Activated naive CD8-positive, alpha-beta T cell treated with anti-CD3 and anti-CD28 coated beads, Interleukin-2, amount 10 ng/mL, durations not matched to agents 7 days and 5 days (primary cell): ENCODE results near the gene COTL1. TPM values are rescaled to one million over a fixed set of nuclear protein-coding genes. Genes with fewer than 3 reads are reported as not detected.
A peak's percentile ranks its signal among the peaks of the same experiment; 100 is the strongest.

Experiments
- ATAC-seq: fragments of 150-1000 bp; cut with Tn5 transposase; one replicate; pipeline ENCODE4 v1.10.0; 2021; ENCODE audit warnings: low read depth, moderate library complexity
- POLR2A ChIA-PET: fragments of 350-600 bp; sonication (Branson Sonifier 250); formaldehyde crosslinking; loops from one replicate; lab custom pipeline; 2021; ENCODE audit warnings: antibody characterized with exemption; lab: Charles Lee
- DNase-seq: peaks from one replicate; pipeline ENCODE4 v3.0.0; 2021
- H3K27ac Mint-ChIP-seq: one replicate; pipeline ENCODE4 v1.8.0; 2022; ENCODE audit warnings: mild to moderate bottlenecking, mixed read lengths
- H3K27me3 Mint-ChIP-seq: one replicate; pipeline ENCODE4 v1.8.0; 2022; ENCODE audit warnings: mild to moderate bottlenecking, moderate library complexity, mixed read lengths
- H3K36me3 Mint-ChIP-seq: one replicate; pipeline ENCODE4 v1.8.0; 2021; ENCODE audit warnings: mild to moderate bottlenecking, mixed read lengths
- H3K4me1 Mint-ChIP-seq: one replicate; pipeline ENCODE4 v1.8.0; 2021; ENCODE audit warnings: mixed read lengths
- H3K4me3 Mint-ChIP-seq: one replicate; pipeline ENCODE4 v1.8.0; 2022; ENCODE audit warnings: mild to moderate bottlenecking, moderate library complexity, mixed read lengths
- H3K9me3 Mint-ChIP-seq: one replicate; pipeline ENCODE4 v1.8.0; 2021; ENCODE audit warnings: mixed read lengths
- total RNA-seq, 2 experiments: library from RNA; stranded (reverse); gene quantifications; one replicate each; pipeline ENCODE4 v1.2.3, GENCODE V29; 2021

The COTL1 gene
- total RNA-seq, 2 experiments from 2014 or later: 657 to 664 TPM

GRCh38 chr16:84582958-84583516 lies 34.8 kb downstream of the COTL1 start:
- DNase-seq (no peak), ATAC-seq (no peak)
- POLR2A ChIA-PET: no interaction called here
- Mint-ChIP-seq H3K4me1 (peaks cover 39% of the 10 kb centered on the region), H3K27me3 (no peaks in the 10 kb centered on the region), H3K27ac (peak overlapping the region; percentile 45), H3K36me3 (peaks cover 45% of the 10 kb centered on the region), H3K9me3 (no peaks in the 10 kb centered on the region), H3K4me3 (no peak overlapping the region)

GRCh38 chr16:84581158-84581557 lies 36.7 kb downstream of the COTL1 start:
- H3K4me3 Mint-ChIP-seq: no peak overlapping the region
- DNase-seq (no peak), ATAC-seq (no peak)
- POLR2A ChIA-PET: no interaction called here
- H3K36me3 Mint-ChIP-seq: peaks cover 39% of the 10 kb centered on the region
- H3K27me3 Mint-ChIP-seq: no peaks in the 10 kb centered on the region
- no peaks in the 10 kb centered on the region for H3K9me3 Mint-ChIP-seq
- H3K4me1 Mint-ChIP-seq: peaks cover 54% of the 10 kb centered on the region
- H3K27ac Mint-ChIP-seq: peak overlapping the region; percentile 67

GRCh38 chr16:84579936-84580335 lies 37.9 kb downstream of the COTL1 start:
- Mint-ChIP-seq H3K36me3 (peaks cover 38% of the 10 kb centered on the region), H3K27me3 (no peaks in the 10 kb centered on the region), H3K4me1 (peaks cover 52% of the 10 kb centered on the region), H3K27ac (peak overlapping the region; percentile 57), H3K9me3 (no peaks in the 10 kb centered on the region), H3K4me3 (peak overlapping the region; percentile 29)
- POLR2A ChIA-PET: interaction anchor here (1.0 to 1.3 kb wide), 2 partner anchors 17 to 26 kb away, joined by 3 read pairs; no protein-coding TSS in a partner anchor
- ATAC-seq (no peak), DNase-seq (no peak)

- Mint-ChIP-seq H3K4me1 (peaks cover 51% of the 10 kb centered on the region), H3K27ac (peak overlapping the region; percentile 25), H3K36me3 (peaks cover 40% of the 10 kb centered on the region), H3K9me3 (no peaks in the 10 kb centered on the region), H3K27me3 (no peaks in the 10 kb centered on the region), H3K4me3 (no peak overlapping the region)
- ATAC-seq: no peak
- POLR2A ChIA-PET: no interaction called here
- DNase-seq: no peak
Measured at GRCh38 chr16:84578538-84579126, 39.2 kb downstream of the COTL1 start.

- no peak for ATAC-seq
- H3K9me3 Mint-ChIP-seq: no peaks in the 10 kb centered on the region
- peak overlapping the region; percentile 64 for H3K27ac Mint-ChIP-seq
- no peaks in the 10 kb centered on the region for H3K27me3 Mint-ChIP-seq
- POLR2A ChIA-PET: no interaction called here
- peaks cover 47% of the 10 kb centered on the region for H3K36me3 Mint-ChIP-seq
- peaks cover 56% of the 10 kb centered on the region for H3K4me1 Mint-ChIP-seq
- no peak overlapping the region for H3K4me3 Mint-ChIP-seq
- DNase-seq: no peak
Measured at GRCh38 chr16:84577034-84577803, 40.7 kb downstream of the COTL1 start.

GRCh38 chr16:84575914-84576313 lies 42.0 kb downstream of the COTL1 start:
- Mint-ChIP-seq H3K36me3 (peaks cover 54% of the 10 kb centered on the region), H3K4me1 (peaks cover 61% of the 10 kb centered on the region), H3K27me3 (no peaks in the 10 kb centered on the region), H3K9me3 (peaks cover 2% of the 10 kb centered on the region), H3K4me3 (no peak overlapping the region), H3K27ac (peak overlapping the region; percentile 68)
- POLR2A ChIA-PET: interaction anchor here (0.6 kb wide), 1 partner anchor 145 kb away, joined by 5 read pairs; no protein-coding TSS in a partner anchor
- DNase-seq (no peak), ATAC-seq (no peak)

- Mint-ChIP-seq H3K27ac (no peak overlapping the region), H3K4me3 (no peak overlapping the region), H3K4me1 (peaks cover 63% of the 10 kb centered on the region), H3K27me3 (no peaks in the 10 kb centered on the region), H3K9me3 (peaks cover 6% of the 10 kb centered on the region), H3K36me3 (peaks cover 64% of the 10 kb centered on the region)
- POLR2A ChIA-PET: interaction anchor here (0.8 kb wide), 1 partner anchor 20 kb away, joined by 3 read pairs; no protein-coding TSS in a partner anchor
- DNase-seq (no peak), ATAC-seq (no peak)
Measured at GRCh38 chr16:84574191-84574590, 43.7 kb downstream of the COTL1 start.

- Mint-ChIP-seq H3K9me3 (peaks cover 6% of the 10 kb centered on the region), H3K27ac (peak overlapping the region; percentile 56), H3K36me3 (peaks cover 72% of the 10 kb centered on the region), H3K4me1 (peaks cover 56% of the 10 kb centered on the region), H3K27me3 (no peaks in the 10 kb centered on the region), H3K4me3 (no peak overlapping the region)
- ATAC-seq (peak; percentile 28), DNase-seq (no peak)
- POLR2A ChIA-PET: no interaction called here
Measured at GRCh38 chr16:84572096-84572495, 45.8 kb downstream of the COTL1 start.

- POLR2A ChIA-PET: no interaction called here
- peak overlapping the region; percentile 38 for H3K27ac Mint-ChIP-seq
- peaks cover 52% of the 10 kb centered on the region for H3K4me1 Mint-ChIP-seq
- no peak overlapping the region for H3K4me3 Mint-ChIP-seq
- H3K9me3 Mint-ChIP-seq: peaks cover 6% of the 10 kb centered on the region
- ATAC-seq (no peak), DNase-seq (no peak)
- H3K36me3 Mint-ChIP-seq: peaks cover 75% of the 10 kb centered on the region
- no peaks in the 10 kb centered on the region for H3K27me3 Mint-ChIP-seq
Measured at GRCh38 chr16:84571506-84571905, 46.4 kb downstream of the COTL1 start.

GRCh38 chr16:84570739-84571403 lies 47.0 kb downstream of the COTL1 start:
- H3K36me3 Mint-ChIP-seq: peaks cover 77% of the 10 kb centered on the region
- POLR2A ChIA-PET: interaction anchor here (1.4 kb wide), 1 partner anchor 17 kb away, joined by 4 read pairs; no protein-coding TSS in a partner anchor
- H3K4me1 Mint-ChIP-seq: peaks cover 47% of the 10 kb centered on the region
- no peak overlapping the region for H3K4me3 Mint-ChIP-seq
- ATAC-seq (no peak), DNase-seq (no peak)
- no peaks in the 10 kb centered on the region for H3K27me3 Mint-ChIP-seq
- H3K9me3 Mint-ChIP-seq: peaks cover 6% of the 10 kb centered on the region
- peak overlapping the region; percentile 0 for H3K27ac Mint-ChIP-seq

- Mint-ChIP-seq H3K9me3 (peaks cover 6% of the 10 kb centered on the region), H3K4me1 (peaks cover 47% of the 10 kb centered on the region), H3K4me3 (no peak overlapping the region), H3K27ac (peak overlapping the region; percentile 60), H3K27me3 (no peaks in the 10 kb centered on the region), H3K36me3 (peaks cover 81% of the 10 kb centered on the region)
- DNase-seq (no peak), ATAC-seq (no peak)
- POLR2A ChIA-PET: interaction anchor here (0.7 to 1.4 kb wide), 3 partner anchors 15 to 30 kb away, joined by 3 to 4 read pairs (median 3); no protein-coding TSS in a partner anchor
Measured at GRCh38 chr16:84569382-84569987, 48.4 kb downstream of the COTL1 start.

GRCh38 chr16:84568066-84568465 lies 49.8 kb downstream of the COTL1 start:
- Mint-ChIP-seq H3K27me3 (no peaks in the 10 kb centered on the region), H3K4me1 (peaks cover 45% of the 10 kb centered on the region), H3K36me3 (peaks cover 77% of the 10 kb centered on the region), H3K27ac (peak overlapping the region; percentile 46), H3K4me3 (no peak overlapping the region), H3K9me3 (peaks cover 6% of the 10 kb centered on the region)
- no peak for ATAC-seq
- DNase-seq: no peak
- POLR2A ChIA-PET: no interaction called here
